Measurements from ENCODE around the gene OGFOD1.

- TF ChIP-seq POLR2AphosphoS5 (IDR thresholded peaks at IDR 0.05; ENCODE audit: low read depth, low read length): no peak
- TF ChIP-seq REST (IDR thresholded peaks at IDR 0.05; ENCODE audit: insufficient read depth in 1 of 2, low read depth in 2 of 2, low read length in 2 of 2): no peak
- no peak for TF ChIP-seq SIN3A (IDR thresholded peaks at IDR 0.05; ENCODE audit: borderline replicate concordance, insufficient read depth, low read length)
Measured at GRCh38 chr16:56423584-56424403, 27.6 kb upstream of the OGFOD1 start.

Data from PFSK-1 (cell line).